Gastroesophageal sphincter (tissue), 3 donors: ENCODE results near the gene C12orf56.

ENCODE experiments used
- EP300 ChIP-seq: sonication (generic); formaldehyde crosslinking; IDR thresholded peaks from one replicate; pipeline ENCODE4 v1.6.1; 2017; ENCODE audit warnings: antibody characterized with exemption, mild to moderate bottlenecking
- POLR2A ChIP-seq, 2 donors: fragments of 450-650 bp; IDR thresholded peaks; one replicate each; pipeline ENCODE4 v1.6.1; 2017; ENCODE audit warnings: antibody characterized with exemption in 2 of 2, mild to moderate bottlenecking in 2 of 2, moderate library complexity in 1 of 2
- POLR2AphosphoS5 ChIP-seq: sonication (generic); formaldehyde crosslinking; IDR thresholded peaks from one replicate; pipeline ENCODE4 v1.6.1; 2017; ENCODE audit warnings: antibody characterized with exemption
- TF ChIP-seq, protein P1 (sequence below), 4 experiments: fragments of 200-600 bp in 2 of 4; fragments of 450-650 bp in 2 of 4; sonication (generic) in 1 of 4; IDR thresholded peaks; one replicate each; pipeline ENCODE4 v1.5.1; 2017 to 2019; ENCODE audit warnings: antibody characterized with exemption in 4 of 4, mild to moderate bottlenecking in 2 of 4, moderate library complexity in 2 of 4

DNA sequence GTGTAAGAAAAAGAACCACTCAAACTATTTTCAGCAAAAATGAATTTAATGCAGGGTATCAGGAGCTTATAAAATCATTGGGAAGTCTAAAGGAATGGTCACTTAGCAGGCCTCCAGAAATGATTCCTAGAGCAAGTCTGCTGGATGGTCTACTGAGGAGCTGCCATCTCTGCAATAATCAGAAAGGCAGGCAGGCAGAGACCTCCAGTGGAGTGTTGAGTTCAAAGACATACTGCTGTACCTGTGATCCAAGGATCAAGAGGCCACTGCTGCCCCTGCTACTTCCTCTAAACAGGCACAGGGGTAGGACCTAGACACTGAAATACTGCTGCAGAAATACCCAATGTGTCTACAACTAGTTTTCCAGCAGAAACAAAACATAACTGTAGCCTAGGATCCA is 154.0 kb downstream of the C12orf56 start:
- TF ChIP-seq, protein P1, sequence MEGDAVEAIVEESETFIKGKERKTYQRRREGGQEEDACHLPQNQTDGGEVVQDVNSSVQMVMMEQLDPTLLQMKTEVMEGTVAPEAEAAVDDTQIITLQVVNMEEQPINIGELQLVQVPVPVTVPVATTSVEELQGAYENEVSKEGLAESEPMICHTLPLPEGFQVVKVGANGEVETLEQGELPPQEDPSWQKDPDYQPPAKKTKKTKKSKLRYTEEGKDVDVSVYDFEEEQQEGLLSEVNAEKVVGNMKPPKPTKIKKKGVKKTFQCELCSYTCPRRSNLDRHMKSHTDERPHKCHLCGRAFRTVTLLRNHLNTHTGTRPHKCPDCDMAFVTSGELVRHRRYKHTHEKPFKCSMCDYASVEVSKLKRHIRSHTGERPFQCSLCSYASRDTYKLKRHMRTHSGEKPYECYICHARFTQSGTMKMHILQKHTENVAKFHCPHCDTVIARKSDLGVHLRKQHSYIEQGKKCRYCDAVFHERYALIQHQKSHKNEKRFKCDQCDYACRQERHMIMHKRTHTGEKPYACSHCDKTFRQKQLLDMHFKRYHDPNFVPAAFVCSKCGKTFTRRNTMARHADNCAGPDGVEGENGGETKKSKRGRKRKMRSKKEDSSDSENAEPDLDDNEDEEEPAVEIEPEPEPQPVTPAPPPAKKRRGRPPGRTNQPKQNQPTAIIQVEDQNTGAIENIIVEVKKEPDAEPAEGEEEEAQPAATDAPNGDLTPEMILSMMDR (IDR thresholded peaks at IDR 0.05), result no peak
- TF ChIP-seq EP300 (no peak), POLR2A (IDR thresholded peaks at IDR 0.05) (no peak), POLR2AphosphoS5 (no peak)
